ENCODE data around the gene HLA-B. TPM values are rescaled to one million over a fixed set of nuclear protein-coding genes. Genes with fewer than 3 reads are reported as not detected.

HLA-B gene
- total RNA-seq, 1 experiment from 2014 or later: 68.6 TPM

DNA sequence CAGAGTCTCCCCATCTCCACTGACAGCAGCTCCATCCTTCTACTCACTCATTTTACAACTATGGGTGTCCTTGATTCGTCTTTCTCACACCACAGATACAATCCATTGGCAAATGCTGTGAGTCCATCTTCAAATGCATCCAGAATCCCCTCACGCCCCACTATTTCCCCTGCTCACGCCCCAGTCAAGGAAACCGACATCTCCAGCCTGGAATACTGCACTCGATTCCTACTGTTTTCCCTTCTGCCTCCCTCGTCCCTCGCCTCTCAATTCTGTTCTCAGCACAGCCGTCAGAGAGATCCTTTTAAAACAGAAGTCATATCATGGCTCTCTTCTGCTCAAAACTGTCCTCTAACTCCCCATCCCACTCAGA lies 4.7 kb downstream of the HLA-B start:
- no peaks in the 10 kb centered on the region for H3K9me3 ChIP-seq (ENCODE audit: control insufficient read depth, low read depth, low read length)
- H2AK5ac ChIP-seq (ENCODE audit: insufficient read length, low read length): no peak overlapping the region
- no peak overlapping the region for H3K23ac ChIP-seq (ENCODE audit: insufficient read length, low read depth, low read length)
- no peak for DNase-seq
- no peak overlapping the region for H4K91ac ChIP-seq (ENCODE audit: insufficient read length, low read depth, low read length)
- no peak overlapping the region for H3K4ac ChIP-seq (ENCODE audit: low read depth, low read length)
- no peak overlapping the region for H2BK12ac ChIP-seq (ENCODE audit: insufficient read length, low read depth, low read length)
- H3K27ac Mint-ChIP-seq: no peak overlapping the region; a peak in 1 of 7 replicates
- H3K79me1 ChIP-seq (ENCODE audit: insufficient read depth, low read depth, low read length, poor library complexity, severe bottlenecking): no peaks in the 10 kb centered on the region
- no peak overlapping the region for H2BK120ac ChIP-seq (ENCODE audit: low read depth, low read length, poor library complexity, severe bottlenecking)
- no peak overlapping the region for H2BK15ac ChIP-seq (ENCODE audit: low read depth, low read length)
- no peaks in the 10 kb centered on the region for H3K9me3 Mint-ChIP-seq
- TF ChIP-seq, protein P1, sequence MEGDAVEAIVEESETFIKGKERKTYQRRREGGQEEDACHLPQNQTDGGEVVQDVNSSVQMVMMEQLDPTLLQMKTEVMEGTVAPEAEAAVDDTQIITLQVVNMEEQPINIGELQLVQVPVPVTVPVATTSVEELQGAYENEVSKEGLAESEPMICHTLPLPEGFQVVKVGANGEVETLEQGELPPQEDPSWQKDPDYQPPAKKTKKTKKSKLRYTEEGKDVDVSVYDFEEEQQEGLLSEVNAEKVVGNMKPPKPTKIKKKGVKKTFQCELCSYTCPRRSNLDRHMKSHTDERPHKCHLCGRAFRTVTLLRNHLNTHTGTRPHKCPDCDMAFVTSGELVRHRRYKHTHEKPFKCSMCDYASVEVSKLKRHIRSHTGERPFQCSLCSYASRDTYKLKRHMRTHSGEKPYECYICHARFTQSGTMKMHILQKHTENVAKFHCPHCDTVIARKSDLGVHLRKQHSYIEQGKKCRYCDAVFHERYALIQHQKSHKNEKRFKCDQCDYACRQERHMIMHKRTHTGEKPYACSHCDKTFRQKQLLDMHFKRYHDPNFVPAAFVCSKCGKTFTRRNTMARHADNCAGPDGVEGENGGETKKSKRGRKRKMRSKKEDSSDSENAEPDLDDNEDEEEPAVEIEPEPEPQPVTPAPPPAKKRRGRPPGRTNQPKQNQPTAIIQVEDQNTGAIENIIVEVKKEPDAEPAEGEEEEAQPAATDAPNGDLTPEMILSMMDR (conservative IDR thresholded peaks at IDR 0.05): no peak
- no peaks in the 10 kb centered on the region for H3K23me2 ChIP-seq (ENCODE audit: insufficient read length, low read depth, low read length, poor library complexity, severe bottlenecking)
- no peak overlapping the region for H3K56ac ChIP-seq (ENCODE audit: insufficient read length, low read depth, low read length)
- H3K4me2 ChIP-seq (ENCODE audit: insufficient read depth, insufficient read length, low read length): no peak overlapping the region
- H3K27me3 Mint-ChIP-seq (ENCODE audit: low read depth): peaks cover 79% of the 10 kb centered on the region
- H4K5ac ChIP-seq (ENCODE audit: insufficient read length, low read depth, low read length): no peak overlapping the region
- peaks cover 3% of the 10 kb centered on the region; the same call in 1 of the 2 replicates for H3K27me3 ChIP-seq (ENCODE audit: insufficient read depth, low read length)
- no peak overlapping the region for H3K9ac ChIP-seq (ENCODE audit: extremely low read depth, insufficient read length, low read length)
- H3K4me3 Mint-ChIP-seq: no peak overlapping the region
- no peak overlapping the region for H4K8ac ChIP-seq (replicated peaks; ENCODE audit: insufficient read length, low read depth, low read length)
- no peaks in the 10 kb centered on the region for H3K79me2 ChIP-seq (ENCODE audit: insufficient read depth, low read length)
- no peak overlapping the region for H2BK5ac ChIP-seq (ENCODE audit: insufficient read length, low read length)
- H3K36me3 Mint-ChIP-seq (ENCODE audit: insufficient read depth in 1 of 3, low read depth in 3 of 3): peaks cover 6 to 18% (median 10%) of the 10 kb centered on the region in 3 experiments; a peak in 6 of 7 replicates
- H3K18ac ChIP-seq (ENCODE audit: insufficient read length, low read depth, low read length): no peak overlapping the region
- no peak overlapping the region for H2AFZ ChIP-seq (ENCODE audit: low read length)
- no peaks in the 10 kb centered on the region for H3K4me1 ChIP-seq (ENCODE audit: insufficient read depth, low read length)
- no peak overlapping the region for H3K27ac ChIP-seq (ENCODE audit: insufficient read length, low read depth, low read length)
- H2BK20ac ChIP-seq (ENCODE audit: low read depth, low read length, poor library complexity, severe bottlenecking): no peak overlapping the region
- H3T11ph ChIP-seq (ENCODE audit: low read length): no peak overlapping the region
- WGBS (ENCODE audit: extremely low coverage, insufficient read length, low lambda C conversion rate): no CpG with 5 or more reads among the region's 8 CpGs
- H4K20me1 ChIP-seq (ENCODE audit: control insufficient read depth, insufficient read depth, insufficient read length): no peaks in the 10 kb centered on the region
- peaks cover 6 to 9% of the 10 kb centered on the region in 2 experiments for H3K4me1 Mint-ChIP-seq
- no peak overlapping the region for H3K14ac ChIP-seq (ENCODE audit: insufficient read depth, low read length)
